Measurements from ENCODE around the gene GPC5. TPM values are rescaled to one million over a fixed set of nuclear protein-coding genes. Genes with fewer than 3 reads are reported as not detected.

The GPC5 gene
- total and polyA plus RNA-seq, 9 of the 15 experiments (the other 6 are each of a cell fraction or from before 2014, with no cell fraction given) = 0.18 to 0.27 TPM; not detected in 7

DNA sequence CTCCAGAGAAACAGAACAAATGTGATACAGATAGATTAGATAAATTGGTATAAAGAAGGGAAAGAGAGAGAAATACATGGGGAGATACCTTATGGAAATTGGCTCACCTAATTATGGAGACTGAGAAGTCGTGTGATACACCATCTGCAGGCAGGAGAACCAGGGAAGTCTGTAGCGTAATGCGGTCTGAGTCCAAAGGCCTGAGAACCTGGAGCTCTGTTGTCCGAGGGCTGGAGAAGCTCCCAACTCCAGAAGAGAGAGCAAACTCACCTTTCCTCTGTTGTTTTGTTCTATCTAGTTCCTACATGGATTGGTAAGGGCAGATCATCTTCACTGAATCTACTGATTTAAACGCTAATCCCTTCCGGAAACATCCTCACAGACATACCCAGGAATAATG, 1179.9 kb downstream of the GPC5 start (continued):
- no peak for TF ChIP-seq LARP7 (IDR thresholded peaks at IDR 0.05)
- peak; percentile 39 for TF ChIP-seq SRSF7 (optimal IDR thresholded peaks at IDR 0.05; ENCODE audit: low read depth, low read length)

GRCh38 chr13:92589955-92590354, 1191.5 kb downstream of the GPC5 start:
- DNase-seq (ENCODE audit: extremely low read depth in 1 of 4, low spot score in 3 of 4) (no peak), FAIRE-seq (no peak), ATAC-seq (no peak)
- H3K27ac ChIP-seq (ENCODE audit: extremely low read depth, low read depth, low read length) = no peak overlapping the region
- intact Hi-C loops (cut with micrococcal nuclease) = no loop called here
- no peak overlapping the region for H2AFZ ChIP-seq (ENCODE audit: low read depth, low read length)
- 2% methylated on average over 4 of the region's 4 CpGs for WGBS (ENCODE audit: insufficient coverage, low coverage, missing lambda C conversion rate)
- H3K27me3 ChIP-seq (ENCODE audit: control insufficient read depth in 2 of 2, insufficient read depth in 2 of 2, low read length in 2 of 2) = no peaks in the 10 kb centered on the region
- H3K36me3 ChIP-seq (ENCODE audit: control insufficient read depth, insufficient read depth, low read length) = no peaks in the 10 kb centered on the region
- H3K4me1 ChIP-seq (replicated peaks in 1 of 2; ENCODE audit: control insufficient read depth in 2 of 2, insufficient read depth in 2 of 2, low read length in 2 of 2) = no peaks in the 10 kb centered on the region
- no peaks in the 10 kb centered on the region for H3K79me2 ChIP-seq (ENCODE audit: control insufficient read depth, insufficient read depth, low read length)
- H3K9me3 ChIP-seq (replicated peaks; ENCODE audit: control insufficient read depth, insufficient read depth, low read depth, low read length) = peaks cover 8% of the 10 kb centered on the region; the same call in 1 of the 2 replicates
- H3K4me2 ChIP-seq (ENCODE audit: insufficient read depth, low read length) = no peak overlapping the region
- no TSS peak for BruUV-seq (replicated peaks)
- in situ Hi-C loops (cut with MboI) = no loop called here
- H4K20me1 ChIP-seq (replicated peaks; ENCODE audit: control insufficient read depth, insufficient read depth, low read length) = no peaks in the 10 kb centered on the region
- CTCF ChIA-PET (ENCODE audit: low intra/inter-chr PET ratio) = no interaction called here
- no peak overlapping the region for H3K9ac ChIP-seq (ENCODE audit: insufficient read depth in 1 of 2, low read depth in 2 of 2, low read length in 2 of 2)
- no peak overlapping the region for H3K4me3 ChIP-seq
- POLR2A ChIA-PET = interaction anchor here (1.6 kb wide), 1 partner anchor 9 kb away, joined by 5 read pairs; no protein-coding TSS in a partner anchor
- no peaks in the 10 kb centered on the region for H3K9me1 ChIP-seq (ENCODE audit: control insufficient read depth, insufficient read depth, low read length)
- TF ChIP-seq ZKSCAN3 (CRISPR knock-in tag; IDR thresholded peaks at IDR 0.05) (peak; percentile 44; the same call in 1 of the 2 replicates), ZC3H4 (CRISPR knock-in tag; IDR thresholded peaks at IDR 0.05; ENCODE audit: borderline replicate concordance) (peak; percentile 64; the same call in 1 of the 2 replicates), AFF1 (IDR thresholded peaks at IDR 0.05; ENCODE audit: low read depth in 1 of 2, partially characterized antibody in 2 of 2) (no peak), THRAP3 (IDR thresholded peaks at IDR 0.05; ENCODE audit: borderline replicate concordance) (no peak), ZNF644 (tag; IDR thresholded peaks at IDR 0.05; ENCODE audit: low read depth) (no peak), ZNF134 (CRISPR knock-in tag; conservative IDR thresholded peaks at IDR 0.05) (no peak), ELF4 (CRISPR knock-in tag; IDR thresholded peaks at IDR 0.05) (no peak), TCF15 (CRISPR knock-in tag; IDR thresholded peaks at IDR 0.05) (no peak), ZNF431 (CRISPR knock-in tag; IDR thresholded peaks at IDR 0.05) (no peak), ADNP (tag; IDR thresholded peaks at IDR 0.05) (no peak), JUND (IDR thresholded peaks at IDR 0.05; ENCODE audit: borderline replicate concordance, low read depth, low read length) (no peak), JUND (tag; IDR thresholded peaks at IDR 0.05; ENCODE audit: borderline replicate concordance, low read depth, low read length) (no peak), HDAC6 (IDR thresholded peaks at IDR 0.05; ENCODE audit: low read depth, low read length) (0 out of 2 replicates have a peak, but pooled peaks have one; percentile 21), TSC22D4 (tag; IDR thresholded peaks at IDR 0.05) (peak; percentile 13; the same call in 1 of the 2 replicates)
- TF ChIP-seq, protein P1, sequence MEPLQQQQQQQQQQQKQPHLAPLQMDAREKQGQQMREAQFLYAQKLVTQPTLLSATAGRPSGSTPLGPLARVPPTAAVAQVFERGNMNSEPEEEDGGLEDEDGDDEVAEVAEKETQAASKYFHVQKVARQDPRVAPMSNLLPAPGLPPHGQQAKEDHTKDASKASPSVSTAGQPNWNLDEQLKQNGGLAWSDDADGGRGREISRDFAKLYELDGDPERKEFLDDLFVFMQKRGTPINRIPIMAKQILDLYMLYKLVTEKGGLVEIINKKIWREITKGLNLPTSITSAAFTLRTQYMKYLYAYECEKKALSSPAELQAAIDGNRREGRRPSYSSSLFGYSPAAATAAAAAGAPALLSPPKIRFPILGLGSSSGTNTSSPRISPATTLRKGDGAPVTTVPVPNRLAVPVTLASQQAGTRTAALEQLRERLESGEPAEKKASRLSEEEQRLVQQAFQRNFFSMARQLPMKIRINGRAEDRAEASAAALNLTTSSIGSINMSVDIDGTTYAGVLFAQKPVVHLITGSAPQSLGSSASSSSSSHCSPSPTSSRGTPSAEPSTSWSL (CRISPR knock-in tag; IDR thresholded peaks at IDR 0.05; ENCODE audit: borderline replicate concordance) = no peak
